Activated CD4-positive, alpha-beta T cell treated with anti-CD3 and anti-CD28 coated beads for 36 hours (primary cell): ENCODE measurements around the gene PDE8A. TPM values are rescaled to one million over a fixed set of nuclear protein-coding genes. Genes with fewer than 3 reads are reported as not detected.

ENCODE experiments used
- ATAC-seq: fragments of 200-7000 bp; cut with Tn5 transposase; one replicate; pipeline ENCODE4 v1.10.0; 2021; ENCODE audit warnings: mild to moderate bottlenecking, moderate library complexity
- CTCF ChIA-PET: fragments of 350-600 bp; sonication (Branson Sonifier 250); formaldehyde crosslinking; loops from one replicate; lab custom pipeline; 2021; ENCODE audit warnings: antibody characterized with exemption; lab: Charles Lee
- POLR2A ChIA-PET: fragments of 350-600 bp; sonication (Branson Sonifier 250); formaldehyde crosslinking; loops from one replicate; lab custom pipeline; 2021; ENCODE audit warnings: antibody characterized with exemption, inconsistent platforms; lab: Charles Lee
- DNase-seq: peaks from one replicate; pipeline ENCODE4 v3.0.0-alpha.2; 2020
- H3K27ac Mint-ChIP-seq: one replicate; pipeline ENCODE4 v1.8.0; 2021; ENCODE audit warnings: mixed read lengths
- H3K27me3 Mint-ChIP-seq: one replicate; pipeline ENCODE4 v1.8.0; 2021; ENCODE audit warnings: mixed read lengths
- H3K36me3 Mint-ChIP-seq: one replicate; pipeline ENCODE4 v1.8.0; 2021; ENCODE audit warnings: low read depth, mixed read lengths
- H3K4me1 Mint-ChIP-seq: one replicate; pipeline ENCODE4 v1.8.0; 2021; ENCODE audit warnings: mixed read lengths
- H3K4me3 Mint-ChIP-seq: one replicate; pipeline ENCODE4 v1.8.0; 2021; ENCODE audit warnings: mild to moderate bottlenecking, moderate library complexity, mixed read lengths
- H3K9me3 Mint-ChIP-seq: one replicate; pipeline ENCODE4 v1.8.0; 2021; ENCODE audit warnings: low read depth, mixed read lengths
- intact Hi-C, 2 experiments: fragments of 100-400 bp; cut with DNase I in 1 of 2; cut with micrococcal nuclease in 1 of 2; formaldehyde crosslinking; loops; one replicate each; pipeline versions ENCODE4 v1.14.2 to v1.15.1; 2022 to 2024; cut with DNase I, micrococcal nuclease
- total RNA-seq, 2 experiments: library from RNA; stranded (reverse); gene quantifications; one replicate each; pipeline ENCODE4 v1.2.3, GENCODE V29; 2021

The PDE8A gene
- total RNA-seq, 2 experiments from 2014 or later: 21.3 to 28.7 TPM

GRCh38 chr15:85005319-85005718 is 23.7 kb downstream of the PDE8A start:
- peaks cover 56% of the 10 kb centered on the region for H3K4me1 Mint-ChIP-seq
- CTCF ChIA-PET: interaction anchor here (0.6 to 1.4 kb wide), 5 partner anchors 8 to 418 kb away, joined by 3 to 5 read pairs (median 3); no protein-coding TSS in a partner anchor
- intact Hi-C loops: no loop called here

GRCh38 chr15:85005746-85006145 is 24.1 kb downstream of the PDE8A start:
- H3K4me1 Mint-ChIP-seq: peaks cover 54% of the 10 kb centered on the region
- no peak overlapping the region for H3K27ac Mint-ChIP-seq
- H3K4me3 Mint-ChIP-seq: no peak overlapping the region
- DNase-seq (no peak), ATAC-seq (no peak)
- no peaks in the 10 kb centered on the region for H3K36me3 Mint-ChIP-seq
- ChIA-PET CTCF (interaction anchor here (1.0 to 1.4 kb wide), 3 partner anchors 17 to 418 kb away, joined by 3 to 5 read pairs (median 3); no protein-coding TSS in a partner anchor), POLR2A (no interaction called here)
- intact Hi-C loops: no loop called here
- no peaks in the 10 kb centered on the region for H3K27me3 Mint-ChIP-seq
- no peaks in the 10 kb centered on the region for H3K9me3 Mint-ChIP-seq

More at GRCh38 chr15:85005319-85005718, 23.7 kb downstream of the PDE8A start:
- H3K4me3 Mint-ChIP-seq: no peak overlapping the region
- DNase-seq (no peak), ATAC-seq (no peak)
- no peaks in the 10 kb centered on the region for H3K36me3 Mint-ChIP-seq
- no peaks in the 10 kb centered on the region for H3K27me3 Mint-ChIP-seq
- H3K9me3 Mint-ChIP-seq: no peaks in the 10 kb centered on the region
- POLR2A ChIA-PET: no interaction called here
- H3K27ac Mint-ChIP-seq: no peak overlapping the region

DNA sequence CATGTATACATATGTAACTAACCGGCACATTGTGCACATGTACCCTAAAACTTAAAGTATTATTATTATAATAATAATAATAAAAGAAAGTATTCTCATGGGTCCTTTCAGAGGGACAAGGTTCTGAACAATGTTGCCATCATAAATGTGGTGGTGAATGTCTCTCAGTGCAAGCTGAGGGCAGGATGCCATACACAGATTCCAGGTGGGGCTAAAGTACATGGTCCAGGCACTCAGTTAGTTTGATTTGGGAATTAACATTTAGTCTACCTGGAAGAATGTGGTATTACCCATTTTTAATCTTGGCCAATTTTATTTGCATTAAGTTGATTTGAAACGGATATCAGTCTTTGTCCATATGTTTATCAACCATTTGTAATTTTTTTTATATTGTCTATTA is 24.5 kb downstream of the PDE8A start:
- intact Hi-C loops: no loop called here
- POLR2A ChIA-PET: no interaction called here
- CTCF ChIA-PET: interaction anchor here (1.0 to 1.4 kb wide), 2 partner anchors 17 to 38 kb away, joined by 3 to 5 read pairs; no protein-coding TSS in a partner anchor

DNA sequence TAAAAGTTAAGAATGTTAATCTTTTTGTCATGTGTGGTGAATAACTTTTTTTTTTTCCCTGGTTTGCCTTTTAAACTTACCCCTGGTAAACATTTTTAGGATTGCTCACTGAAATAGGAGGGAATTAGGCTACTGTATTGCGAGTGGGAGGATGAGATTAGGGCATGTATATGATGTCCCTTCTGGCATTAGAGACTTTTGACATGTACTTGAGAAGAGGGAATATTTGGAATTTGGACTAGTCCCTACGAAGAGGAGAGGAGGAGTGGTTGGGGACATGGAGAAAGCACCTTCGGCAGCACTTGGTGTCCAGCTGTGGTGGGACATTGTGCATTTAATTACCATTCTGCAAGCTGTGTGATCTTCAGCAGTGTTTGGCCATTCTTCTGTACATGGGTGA is 25.0 kb downstream of the PDE8A start:
- ATAC-seq: no peak
- Mint-ChIP-seq H3K36me3 (no peaks in the 10 kb centered on the region), H3K27ac (no peak overlapping the region), H3K9me3 (no peaks in the 10 kb centered on the region), H3K4me1 (peaks cover 46% of the 10 kb centered on the region), H3K4me3 (no peak overlapping the region), H3K27me3 (no peaks in the 10 kb centered on the region)
- POLR2A ChIA-PET: no interaction called here
- intact Hi-C loops: no loop called here
- CTCF ChIA-PET: interaction anchor here (1.2 kb wide), 1 partner anchor 11 kb away, joined by 5 read pairs; no protein-coding TSS in a partner anchor
- no peak for DNase-seq

More for the DNA sequence above, 24.5 kb downstream of the PDE8A start:
- ATAC-seq (no peak), DNase-seq (no peak)
- H3K36me3 Mint-ChIP-seq: no peaks in the 10 kb centered on the region
- no peak overlapping the region for H3K27ac Mint-ChIP-seq
- peaks cover 50% of the 10 kb centered on the region for H3K4me1 Mint-ChIP-seq
- H3K9me3 Mint-ChIP-seq: no peaks in the 10 kb centered on the region
- no peak overlapping the region for H3K4me3 Mint-ChIP-seq
- H3K27me3 Mint-ChIP-seq: no peaks in the 10 kb centered on the region

DNA sequence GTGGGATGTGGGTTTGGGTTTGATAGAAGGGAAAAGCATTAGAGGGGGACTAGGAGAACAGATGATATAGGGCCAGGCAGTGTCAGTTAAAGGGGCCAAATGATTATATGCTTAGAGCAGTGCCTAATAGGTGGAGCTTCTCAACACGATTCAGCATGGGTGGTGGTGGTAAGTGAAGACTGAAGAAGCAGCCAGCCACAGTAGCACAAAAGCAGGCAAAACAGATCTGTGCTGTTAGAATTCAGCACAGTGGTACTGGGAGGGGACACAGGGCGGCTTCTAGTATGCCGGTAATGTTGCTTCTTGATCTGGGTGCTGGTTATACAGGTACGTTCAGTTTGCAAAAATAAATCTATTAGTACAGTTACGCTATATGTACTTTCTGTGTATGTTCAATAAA is 25.5 kb downstream of the PDE8A start:
- no peaks in the 10 kb centered on the region for H3K9me3 Mint-ChIP-seq
- ChIA-PET POLR2A (no interaction called here), CTCF (interaction anchor here (1.2 kb wide), 1 partner anchor 12 kb away, joined by 5 read pairs; no protein-coding TSS in a partner anchor)
- H3K36me3 Mint-ChIP-seq: no peaks in the 10 kb centered on the region
- H3K27ac Mint-ChIP-seq: no peak overlapping the region
- intact Hi-C loops: no loop called here
- no peak overlapping the region for H3K4me3 Mint-ChIP-seq
- ATAC-seq: no peak
- H3K27me3 Mint-ChIP-seq: no peaks in the 10 kb centered on the region
- no peak for DNase-seq
- H3K4me1 Mint-ChIP-seq: peaks cover 43% of the 10 kb centered on the region

GRCh38 chr15:85007741-85008397 is 26.2 kb downstream of the PDE8A start:
- Mint-ChIP-seq H3K4me3 (no peak overlapping the region), H3K4me1 (peaks cover 37% of the 10 kb centered on the region), H3K27me3 (no peaks in the 10 kb centered on the region), H3K27ac (no peak overlapping the region), H3K9me3 (no peaks in the 10 kb centered on the region), H3K36me3 (no peaks in the 10 kb centered on the region)
- intact Hi-C loops: no loop called here
- POLR2A ChIA-PET: no interaction called here
- CTCF ChIA-PET: interaction anchor here (1.0 to 1.2 kb wide), 2 partner anchors 12 to 39 kb away, joined by 4 to 5 read pairs; no protein-coding TSS in a partner anchor
- DNase-seq (no peak), ATAC-seq (no peak)

DNA sequence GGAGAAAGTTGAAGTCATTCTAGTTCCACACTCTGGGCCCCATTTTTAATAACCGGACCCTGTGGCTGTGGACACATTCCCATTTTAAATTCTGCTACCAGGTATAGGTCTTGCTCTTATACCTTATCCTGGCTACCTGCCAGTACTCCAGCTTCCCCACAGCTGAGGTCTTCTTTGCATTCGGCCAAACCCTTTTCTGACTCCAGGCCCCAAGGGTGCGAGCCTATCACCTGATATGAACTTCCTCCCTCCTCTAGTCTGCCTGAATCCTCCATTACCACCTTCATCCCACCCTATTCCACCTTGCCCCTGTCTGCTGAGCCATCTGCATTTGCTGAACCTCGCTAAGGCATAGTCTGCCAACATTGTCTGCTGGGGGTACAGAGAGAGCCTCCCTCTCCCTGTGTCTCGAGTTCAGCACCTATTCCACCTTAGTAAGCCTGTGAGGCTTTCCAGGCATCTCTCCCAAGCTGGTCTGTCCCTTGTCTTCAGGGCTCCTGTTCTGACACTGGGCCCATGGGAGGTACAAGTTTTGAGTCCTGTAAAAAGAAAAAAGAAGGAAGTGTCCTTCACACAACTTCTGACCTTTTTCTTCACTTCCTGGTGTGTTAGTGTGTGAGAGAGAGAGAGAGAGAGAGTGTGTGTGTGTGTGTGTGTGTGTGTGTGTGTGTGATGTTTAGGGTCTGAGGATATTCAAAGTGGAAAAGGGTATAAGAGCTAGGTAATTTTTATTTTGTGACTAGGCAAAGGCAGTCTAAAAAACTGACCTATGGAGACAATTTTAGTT is 27.0 kb downstream of the PDE8A start:
- ATAC-seq: no peak
- ChIA-PET CTCF (interaction anchor here (1.0 kb wide), 1 partner anchor 38 kb away, joined by 4 read pairs; no protein-coding TSS in a partner anchor), POLR2A (no interaction called here)
- DNase-seq: no peak
- H3K27me3 Mint-ChIP-seq: no peaks in the 10 kb centered on the region
- peaks cover 31% of the 10 kb centered on the region for H3K4me1 Mint-ChIP-seq
- no peaks in the 10 kb centered on the region for H3K36me3 Mint-ChIP-seq
- intact Hi-C loops: no loop called here
- H3K27ac Mint-ChIP-seq: no peak overlapping the region
- H3K4me3 Mint-ChIP-seq: no peak overlapping the region
- H3K9me3 Mint-ChIP-seq: no peaks in the 10 kb centered on the region

DNA sequence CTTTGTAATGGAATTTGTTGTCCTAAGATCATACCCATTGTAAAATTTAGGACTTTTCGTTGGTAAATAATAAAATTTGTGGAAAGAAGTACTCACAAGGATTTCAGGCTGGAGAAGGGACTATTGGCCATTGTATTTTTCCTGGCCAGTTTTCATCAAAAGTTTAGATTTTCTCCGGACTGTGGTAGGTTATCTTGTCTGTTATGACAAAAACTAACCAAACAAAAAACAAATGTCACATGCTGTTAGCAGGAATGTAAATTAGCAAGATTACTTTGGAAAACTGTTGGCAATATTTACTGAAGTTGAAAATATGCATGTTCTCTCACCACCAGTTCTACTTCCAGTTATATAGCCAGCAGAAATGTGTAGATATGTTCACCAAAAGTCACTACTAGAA is 27.8 kb downstream of the PDE8A start:
- Mint-ChIP-seq H3K4me1 (peaks cover 27% of the 10 kb centered on the region), H3K9me3 (no peaks in the 10 kb centered on the region), H3K27ac (no peak overlapping the region), H3K36me3 (no peaks in the 10 kb centered on the region), H3K27me3 (no peaks in the 10 kb centered on the region), H3K4me3 (no peak overlapping the region)
- DNase-seq (no peak), ATAC-seq (no peak)
- intact Hi-C loops: no loop called here
- POLR2A ChIA-PET: no interaction called here
- CTCF ChIA-PET: interaction anchor here (0.5 to 0.6 kb wide), 2 partner anchors 14 to 109 kb away, joined by 3 read pairs; no protein-coding TSS in a partner anchor

DNA sequence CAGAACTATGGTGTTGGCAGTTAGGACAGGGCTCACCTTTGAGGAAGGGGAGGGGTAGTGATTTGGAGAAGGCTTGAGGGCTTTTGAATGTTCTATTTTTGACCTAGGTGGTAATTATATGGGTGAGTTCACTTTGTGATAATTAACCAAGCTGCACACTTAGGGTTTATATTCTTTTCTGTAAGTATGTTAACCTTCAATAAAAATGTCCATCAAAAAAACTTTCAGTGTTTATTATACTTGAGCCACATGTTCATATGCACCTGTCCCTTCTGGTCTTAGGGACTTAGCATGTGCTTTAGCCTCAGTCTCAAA is 28.4 kb downstream of the PDE8A start:
- Mint-ChIP-seq H3K27ac (no peak overlapping the region), H3K36me3 (no peaks in the 10 kb centered on the region), H3K4me3 (no peak overlapping the region), H3K4me1 (peaks cover 27% of the 10 kb centered on the region), H3K9me3 (no peaks in the 10 kb centered on the region), H3K27me3 (no peaks in the 10 kb centered on the region)
- ChIA-PET POLR2A (no interaction called here), CTCF (interaction anchor here (0.6 kb wide), 1 partner anchor 15 kb away, joined by 3 read pairs; no protein-coding TSS in a partner anchor)
- intact Hi-C loops: no loop called here
- no peak for ATAC-seq
- no peak for DNase-seq

- H3K9me3 Mint-ChIP-seq: no peaks in the 10 kb centered on the region
- ChIA-PET POLR2A (no interaction called here), CTCF (interaction anchor here (0.6 to 1.0 kb wide), 2 partner anchors 15 to 149 kb away, joined by 3 to 5 read pairs; no protein-coding TSS in a partner anchor)
- no peaks in the 10 kb centered on the region for H3K36me3 Mint-ChIP-seq
- no peak for DNase-seq
- peaks cover 28% of the 10 kb centered on the region for H3K4me1 Mint-ChIP-seq
- intact Hi-C loops: no loop called here
- ATAC-seq: no peak
- H3K4me3 Mint-ChIP-seq: no peak overlapping the region
- no peak overlapping the region for H3K27ac Mint-ChIP-seq
- no peaks in the 10 kb centered on the region for H3K27me3 Mint-ChIP-seq
Measured at GRCh38 chr15:85010386-85011159, 28.9 kb downstream of the PDE8A start.

DNA sequence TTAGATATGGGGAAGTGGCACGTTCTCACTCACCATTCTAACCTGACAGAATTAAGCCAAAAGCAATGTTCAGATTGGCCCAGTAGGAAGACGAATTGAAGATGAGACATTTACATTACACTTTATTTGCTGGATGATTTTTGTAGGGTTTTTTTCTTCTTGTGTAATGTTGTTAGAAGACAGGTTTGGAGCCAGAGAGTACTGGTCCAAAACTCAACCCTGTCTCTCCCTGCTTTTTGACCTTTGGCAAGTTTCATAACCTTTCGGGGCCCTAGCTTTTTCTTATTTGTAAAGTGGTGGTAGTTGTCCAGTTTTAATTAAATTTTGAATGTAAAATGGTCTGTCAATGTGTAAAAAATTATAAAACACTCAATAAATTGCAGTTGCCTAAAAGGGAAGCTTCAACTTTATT is 29.5 kb downstream of the PDE8A start:
- DNase-seq (no peak), ATAC-seq (no peak)
- Mint-ChIP-seq H3K27ac (no peak overlapping the region), H3K4me3 (no peak overlapping the region), H3K36me3 (no peaks in the 10 kb centered on the region), H3K27me3 (no peaks in the 10 kb centered on the region), H3K9me3 (no peaks in the 10 kb centered on the region), H3K4me1 (peaks cover 29% of the 10 kb centered on the region)
- ChIA-PET POLR2A (no interaction called here), CTCF (interaction anchor here (0.7 to 1.0 kb wide), 2 partner anchors 136 to 148 kb away, joined by 3 to 5 read pairs; no protein-coding TSS in a partner anchor)
- intact Hi-C loops: no loop called here
